ENCODE results near the gene MYL4. TPM values are rescaled to one million over a fixed set of nuclear protein-coding genes. Genes with fewer than 3 reads are reported as not detected.

MYL4 gene
- total RNA-seq, 1 donor from 2014 or later, result not detected

GRCh38 chr17:47209499-47209898 is 351 bp downstream of the MYL4 start:
- Histone ChIP-seq H3K27me3 (no peaks in the 10 kb centered on the region), H3K27ac (no peak overlapping the region), H3K4me1 (peaks cover 8% of the 10 kb centered on the region), H3K9me3 (no peaks in the 10 kb centered on the region), H3K4me3 (no peak overlapping the region), H3K36me3 (no peaks in the 10 kb centered on the region)
- intact Hi-C loops (cut with DNase I), result no loop called here
- no peak for DNase-seq (ENCODE audit: extremely low spot score in 2 of 2)
- no peak for TF ChIP-seq CTCF (IDR thresholded peaks at IDR 0.05)
- TF ChIP-seq POLR2A (IDR thresholded peaks at IDR 0.05), result no peak
- TF ChIP-seq POLR2AphosphoS5 (IDR thresholded peaks at IDR 0.05; ENCODE audit: insufficient read depth in 1 of 2, low read depth in 1 of 2), result no peak

GRCh38 chr17:47210105-47210504 is 957 bp downstream of the MYL4 start:
- H3K9me3 ChIP-seq, result no peaks in the 10 kb centered on the region
- intact Hi-C loops (cut with DNase I), result no loop called here

GRCh38 chr17:47210779-47211178 is 1.6 kb downstream of the MYL4 start:
- Histone ChIP-seq H3K9me3 (no peaks in the 10 kb centered on the region), H3K27ac (no peak overlapping the region), H3K4me1 (no peaks in the 10 kb centered on the region), H3K27me3 (no peaks in the 10 kb centered on the region), H3K36me3 (no peaks in the 10 kb centered on the region), H3K4me3 (no peak overlapping the region)
- no peak for TF ChIP-seq CTCF (IDR thresholded peaks at IDR 0.05)
- TF ChIP-seq POLR2A (IDR thresholded peaks at IDR 0.05), result no peak
- TF ChIP-seq POLR2AphosphoS5 (IDR thresholded peaks at IDR 0.05; ENCODE audit: insufficient read depth in 1 of 2, low read depth in 1 of 2), result no peak
- intact Hi-C loops (cut with DNase I), result no loop called here
- no peak for DNase-seq (ENCODE audit: extremely low spot score in 2 of 2)

More at GRCh38 chr17:47210105-47210504, 957 bp downstream of the MYL4 start:
- no peak for TF ChIP-seq CTCF (IDR thresholded peaks at IDR 0.05)
- DNase-seq (ENCODE audit: extremely low spot score in 2 of 2), result no peak
- no peaks in the 10 kb centered on the region for H3K27me3 ChIP-seq
- H3K36me3 ChIP-seq, result no peaks in the 10 kb centered on the region
- H3K4me1 ChIP-seq, result peaks cover 2% of the 10 kb centered on the region
- H3K4me3 ChIP-seq, result no peak overlapping the region
- H3K27ac ChIP-seq, result no peak overlapping the region

GRCh38 chr17:47212458-47212857 is 3.3 kb downstream of the MYL4 start:
- Histone ChIP-seq H3K9me3 (no peaks in the 10 kb centered on the region), H3K36me3 (no peaks in the 10 kb centered on the region), H3K27ac (no peak overlapping the region), H3K4me3 (no peak overlapping the region), H3K4me1 (no peaks in the 10 kb centered on the region), H3K27me3 (no peaks in the 10 kb centered on the region)
- TF ChIP-seq CTCF (IDR thresholded peaks at IDR 0.05) (no peak), POLR2A (IDR thresholded peaks at IDR 0.05) (no peak), POLR2AphosphoS5 (IDR thresholded peaks at IDR 0.05; ENCODE audit: insufficient read depth in 1 of 2, low read depth in 1 of 2) (no peak)
- intact Hi-C loops (cut with DNase I), result no loop called here
- no peak for DNase-seq (ENCODE audit: extremely low spot score in 2 of 2)

GRCh38 chr17:47213540-47213939 is 4.4 kb downstream of the MYL4 start:
- no peak for TF ChIP-seq CTCF (IDR thresholded peaks at IDR 0.05)
- TF ChIP-seq POLR2A (IDR thresholded peaks at IDR 0.05), result no peak
- TF ChIP-seq POLR2AphosphoS5 (IDR thresholded peaks at IDR 0.05; ENCODE audit: insufficient read depth in 1 of 2, low read depth in 1 of 2), result no peak

More at GRCh38 chr17:47213540-47213939, 4.4 kb downstream of the MYL4 start:
- no peak for DNase-seq (ENCODE audit: extremely low spot score in 2 of 2)
- no peak overlapping the region for H3K27ac ChIP-seq
- H3K36me3 ChIP-seq, result no peaks in the 10 kb centered on the region
- intact Hi-C loops (cut with DNase I), result no loop called here
- no peaks in the 10 kb centered on the region for H3K4me1 ChIP-seq
- H3K4me3 ChIP-seq, result no peak overlapping the region
- H3K27me3 ChIP-seq, result no peaks in the 10 kb centered on the region
- no peaks in the 10 kb centered on the region for H3K9me3 ChIP-seq
